Suprapubic skin (tissue), 4 donors: ENCODE data around the gene HAVCR2. TPM values are rescaled to one million over a fixed set of nuclear protein-coding genes. Genes with fewer than 3 reads are reported as not detected.
A peak's percentile ranks its signal among the peaks of the same experiment; 100 is the strongest.

Source experiments
- DNase-seq, 2 donors: peaks; one replicate each; pipeline ENCODE4 v3.0.0-alpha.2; 2019; ENCODE audit warnings: low spot score in 2 of 2
- H3K27ac ChIP-seq: fragments of 200-600 bp; sonication (generic); one replicate; pipeline ENCODE4 v1.5.1; 2019
- H3K27me3 ChIP-seq: fragments of 200-600 bp; sonication (generic); one replicate; pipeline ENCODE4 v1.5.1; 2019
- H3K36me3 ChIP-seq: fragments of 200-600 bp; sonication (generic); one replicate; pipeline ENCODE4 v1.5.1; 2019
- H3K4me1 ChIP-seq: fragments of 200-600 bp; sonication (generic); one replicate; pipeline ENCODE4 v1.5.1; 2019
- H3K4me3 ChIP-seq: fragments of 200-600 bp; sonication (generic); one replicate; pipeline ENCODE4 v1.5.1; 2019; ENCODE audit warnings: mild to moderate bottlenecking
- H3K9me3 ChIP-seq: fragments of 200-600 bp; sonication (generic); one replicate; pipeline ENCODE4 v1.5.1; 2019
- CTCF ChIP-seq, 2 donors: fragments of 200-600 bp in 1 of 2; fragments of 450-650 bp in 1 of 2; sonication (generic) in 1 of 2; IDR thresholded peaks; one replicate each; pipeline ENCODE4 v1.5.1; 2016 to 2019; ENCODE audit warnings: antibody characterized with exemption in 2 of 2, mild to moderate bottlenecking in 1 of 2, moderate library complexity in 1 of 2
- EP300 ChIP-seq: sonication (generic); formaldehyde crosslinking; IDR thresholded peaks from one replicate; pipeline ENCODE4 v1.6.1; 2017; ENCODE audit warnings: antibody characterized with exemption
- POLR2A ChIP-seq, 2 donors: fragments of 450-650 bp; IDR thresholded peaks; one replicate each; pipeline ENCODE4 v1.6.1; 2017; ENCODE audit warnings: antibody characterized with exemption in 2 of 2, mild to moderate bottlenecking in 2 of 2, moderate library complexity in 2 of 2
- POLR2AphosphoS5 ChIP-seq, 3 donors: sonication (generic); formaldehyde crosslinking; IDR thresholded peaks; one replicate each; pipeline ENCODE4 v1.6.1; 2017; ENCODE audit warnings: antibody characterized with exemption in 3 of 3
- WGBS: methylation state at CpG from one replicate; pipeline ENCODE4 v1.1.5; 2018; 5-methylcytosine and 5-hydroxymethylcytosine counted together
- total RNA-seq, 4 donors: library from RNA; depleted of rRNA; stranded (reverse); fragments of >200 nt; gene quantifications; one replicate each; pipeline ENCODE4 v1.1.0, GENCODE V29; 2016

Gene HAVCR2
- total RNA-seq, 4 donors from 2014 or later, result 2.1 to 4.5 (median 3.5) TPM

GRCh38 chr5:157115012-157115411 lies 6.2 kb upstream of the HAVCR2 start:
- H3K4me3 ChIP-seq, result no peak overlapping the region
- no peaks in the 10 kb centered on the region for H3K27me3 ChIP-seq
- no peaks in the 10 kb centered on the region for H3K4me1 ChIP-seq
- no peaks in the 10 kb centered on the region for H3K36me3 ChIP-seq
- H3K27ac ChIP-seq, result no peak overlapping the region
- H3K9me3 ChIP-seq, result no peaks in the 10 kb centered on the region
- TF ChIP-seq POLR2AphosphoS5 (IDR thresholded peaks at IDR 0.05) (no peak), POLR2A (IDR thresholded peaks at IDR 0.05) (no peak), CTCF (IDR thresholded peaks at IDR 0.05) (no peak), EP300 (no peak)
- DNase-seq, result no peak

GRCh38 chr5:157113002-157113401 lies 4.2 kb upstream of the HAVCR2 start:
- Histone ChIP-seq H3K4me3 (no peak overlapping the region), H3K9me3 (no peaks in the 10 kb centered on the region), H3K27ac (no peak overlapping the region), H3K36me3 (no peaks in the 10 kb centered on the region), H3K4me1 (no peaks in the 10 kb centered on the region), H3K27me3 (no peaks in the 10 kb centered on the region)
- WGBS, result 54% methylated on average over 5 of the region's 5 CpGs
- no peak for DNase-seq
- no peak for TF ChIP-seq CTCF (IDR thresholded peaks at IDR 0.05)
- no peak for TF ChIP-seq EP300
- no peak for TF ChIP-seq POLR2A (IDR thresholded peaks at IDR 0.05)
- TF ChIP-seq POLR2AphosphoS5 (IDR thresholded peaks at IDR 0.05), result no peak

DNA sequence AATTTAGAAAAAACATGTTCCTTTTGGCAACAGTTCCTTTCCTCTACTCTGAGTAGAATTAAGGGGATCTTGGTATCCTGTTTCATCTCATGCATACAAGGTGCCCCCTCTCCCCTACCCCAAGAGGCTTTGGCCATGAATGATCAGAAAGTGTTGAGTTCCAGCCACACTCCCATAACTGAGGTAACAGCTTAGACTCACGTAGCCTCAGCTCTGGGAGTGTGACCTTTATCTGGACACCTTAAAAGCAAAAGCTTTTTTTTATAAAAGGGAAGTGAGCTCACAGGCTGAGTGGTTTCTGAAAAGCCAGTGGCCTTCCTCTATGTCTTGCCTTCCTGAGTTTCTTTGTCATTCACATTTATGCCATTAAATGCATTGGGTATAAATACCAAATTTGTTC lies 900 bp upstream of the HAVCR2 start:
- TF ChIP-seq CTCF (IDR thresholded peaks at IDR 0.05), result no peak
- no peak for TF ChIP-seq POLR2AphosphoS5 (IDR thresholded peaks at IDR 0.05)
- TF ChIP-seq POLR2A (IDR thresholded peaks at IDR 0.05), result no peak
- no peak for TF ChIP-seq EP300
- H3K4me3 ChIP-seq, result no peak overlapping the region
- no peaks in the 10 kb centered on the region for H3K9me3 ChIP-seq
- no peaks in the 10 kb centered on the region for H3K4me1 ChIP-seq
- 76% methylated on average over 1 of the region's 1 CpG for WGBS
- no peaks in the 10 kb centered on the region for H3K36me3 ChIP-seq
- no peaks in the 10 kb centered on the region for H3K27me3 ChIP-seq
- peak overlapping the region; percentile 64 for H3K27ac ChIP-seq
- DNase-seq, result no peak

GRCh38 chr5:157107508-157107907 lies 1.3 kb downstream of the HAVCR2 start:
- no peak overlapping the region for H3K27ac ChIP-seq
- no peak for TF ChIP-seq POLR2A (IDR thresholded peaks at IDR 0.05)
- no peak for TF ChIP-seq EP300
- no peak for TF ChIP-seq POLR2AphosphoS5 (IDR thresholded peaks at IDR 0.05)
- no peak for TF ChIP-seq CTCF (IDR thresholded peaks at IDR 0.05)
- WGBS, result 37% methylated on average over 3 of the region's 3 CpGs
- H3K4me1 ChIP-seq, result no peaks in the 10 kb centered on the region
- no peaks in the 10 kb centered on the region for H3K36me3 ChIP-seq
- no peaks in the 10 kb centered on the region for H3K27me3 ChIP-seq
- no peak for DNase-seq
- H3K9me3 ChIP-seq, result no peaks in the 10 kb centered on the region
- peak overlapping the region; percentile 17 for H3K4me3 ChIP-seq

- TF ChIP-seq EP300 (no peak), CTCF (IDR thresholded peaks at IDR 0.05) (no peak), POLR2A (IDR thresholded peaks at IDR 0.05) (no peak), POLR2AphosphoS5 (IDR thresholded peaks at IDR 0.05) (no peak)
- H3K4me3 ChIP-seq, result no peak overlapping the region
- peak in 1 of 2 donors; percentile 70 for DNase-seq
- WGBS, result 73% methylated on average over 14 of the region's 14 CpGs
- no peaks in the 10 kb centered on the region for H3K27me3 ChIP-seq
- no peaks in the 10 kb centered on the region for H3K36me3 ChIP-seq
- H3K9me3 ChIP-seq, result no peaks in the 10 kb centered on the region
- no peaks in the 10 kb centered on the region for H3K4me1 ChIP-seq
- H3K27ac ChIP-seq, result no peak overlapping the region
These were observed 2.0 kb downstream of the HAVCR2 start for GRCh38 chr5:157106630-157107461.
